ENCODE results near the gene CAPZA1. TPM values are rescaled to one million over a fixed set of nuclear protein-coding genes. Genes with fewer than 3 reads are reported as not detected.

CAPZA1 gene
- 79.0 and 82.2 TPM in 2 replicates for polyA plus RNA-seq
- polyA minus RNA-seq = 200 and 202 TPM in 2 replicates

DNA sequence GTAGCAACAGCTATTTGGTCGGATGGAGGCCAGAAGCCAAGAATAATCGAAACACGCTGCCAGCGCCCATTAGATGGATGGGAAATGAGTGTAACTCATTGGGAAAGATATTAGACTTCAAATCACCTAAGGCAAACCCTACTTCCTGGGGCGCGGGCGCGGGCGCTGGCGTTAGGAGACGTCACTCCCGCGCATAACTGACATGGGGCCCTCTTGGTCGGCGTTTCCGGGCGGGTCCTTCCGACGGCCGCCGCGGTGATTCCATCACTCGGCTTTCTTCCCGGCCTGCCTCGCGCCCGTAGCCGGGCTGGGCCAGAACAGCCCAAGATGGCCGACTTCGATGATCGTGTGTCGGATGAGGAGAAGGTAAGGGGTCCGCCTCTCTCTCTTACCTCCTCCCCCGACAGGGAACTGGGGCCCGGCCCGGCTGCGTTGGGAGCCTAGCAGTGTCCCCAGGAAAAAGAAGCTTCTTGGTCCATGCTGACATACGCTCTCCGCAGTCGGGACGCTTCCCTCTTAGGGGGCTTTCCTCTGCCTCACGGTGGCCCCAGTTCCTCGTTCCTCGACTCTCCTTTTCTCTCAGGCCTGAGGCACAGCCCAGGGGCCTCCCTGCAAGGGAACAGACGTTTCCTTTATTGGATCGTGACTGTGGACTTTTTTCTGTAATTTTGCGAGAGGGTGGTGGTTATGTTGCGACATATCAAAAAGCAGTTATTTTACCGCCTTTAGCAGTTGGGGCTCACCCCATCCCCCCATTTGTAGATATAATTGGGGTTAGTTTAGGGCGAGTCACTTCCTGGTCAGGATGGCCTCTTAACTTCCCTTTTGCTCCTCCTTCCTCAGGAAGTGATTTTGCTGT is at the start of gene CAPZA1:
CAPZA1 (plus strand) TSS at position 315 of the 859 bp plus-strand sequence; CDS start at position 328, 13 bp downstream.
- H3K79me2 ChIP-seq (replicated peaks; ENCODE audit: insufficient read depth, low read length) = peaks cover 64% of the 10 kb centered on the region
- peak within 1 kb of the TSS; percentile 97 for H3K27ac ChIP-seq (ENCODE audit: low read length)

More for the DNA sequence above, at the start of gene CAPZA1:
- H3K4me2 ChIP-seq (ENCODE audit: low read length) = peak within 1 kb of the TSS; percentile 94
- H3K9me2 ChIP-seq (ENCODE audit: insufficient read depth, low read length) = no peaks in the 10 kb centered on the region
- H3K27me3 ChIP-seq (ENCODE audit: insufficient read depth, low read depth, low read length) = no peaks in the 10 kb centered on the region
- H3K9ac ChIP-seq (ENCODE audit: low read length) = peak within 1 kb of the TSS; percentile 92
- no peaks in the 10 kb centered on the region for H4K20me1 ChIP-seq (ENCODE audit: insufficient read depth)
- no peaks in the 10 kb centered on the region for H3K9me3 ChIP-seq (ENCODE audit: low read length)
- no peaks in the 10 kb centered on the region for H3K36me3 ChIP-seq (ENCODE audit: insufficient read depth, low read length)
- TF ChIP-seq, protein P1, sequence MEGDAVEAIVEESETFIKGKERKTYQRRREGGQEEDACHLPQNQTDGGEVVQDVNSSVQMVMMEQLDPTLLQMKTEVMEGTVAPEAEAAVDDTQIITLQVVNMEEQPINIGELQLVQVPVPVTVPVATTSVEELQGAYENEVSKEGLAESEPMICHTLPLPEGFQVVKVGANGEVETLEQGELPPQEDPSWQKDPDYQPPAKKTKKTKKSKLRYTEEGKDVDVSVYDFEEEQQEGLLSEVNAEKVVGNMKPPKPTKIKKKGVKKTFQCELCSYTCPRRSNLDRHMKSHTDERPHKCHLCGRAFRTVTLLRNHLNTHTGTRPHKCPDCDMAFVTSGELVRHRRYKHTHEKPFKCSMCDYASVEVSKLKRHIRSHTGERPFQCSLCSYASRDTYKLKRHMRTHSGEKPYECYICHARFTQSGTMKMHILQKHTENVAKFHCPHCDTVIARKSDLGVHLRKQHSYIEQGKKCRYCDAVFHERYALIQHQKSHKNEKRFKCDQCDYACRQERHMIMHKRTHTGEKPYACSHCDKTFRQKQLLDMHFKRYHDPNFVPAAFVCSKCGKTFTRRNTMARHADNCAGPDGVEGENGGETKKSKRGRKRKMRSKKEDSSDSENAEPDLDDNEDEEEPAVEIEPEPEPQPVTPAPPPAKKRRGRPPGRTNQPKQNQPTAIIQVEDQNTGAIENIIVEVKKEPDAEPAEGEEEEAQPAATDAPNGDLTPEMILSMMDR (IDR thresholded peaks at IDR 0.05; ENCODE audit: poor library complexity, severe bottlenecking) = peak; percentile 28
- no peak for TF ChIP-seq EZH2 (IDR thresholded peaks at IDR 0.05; ENCODE audit: borderline replicate concordance, insufficient read depth, low read length, poor library complexity, severe bottlenecking)
- TF ChIP-seq MXI1 (conservative IDR thresholded peaks at IDR 0.05; ENCODE audit: poor library complexity, severe bottlenecking) = no peak
- no peak for TF ChIP-seq RAD21 (conservative IDR thresholded peaks at IDR 0.05)
- peak; percentile 98 for TF ChIP-seq TAF1 (IDR thresholded peaks at IDR 0.05; ENCODE audit: low read depth)
- TF ChIP-seq REST (IDR thresholded peaks at IDR 0.05; ENCODE audit: borderline replicate concordance) = peak; percentile 87
- peak; percentile 11 for TF ChIP-seq SMC3 (conservative IDR thresholded peaks at IDR 0.05; ENCODE audit: poor library complexity)
- TF ChIP-seq EP300 (conservative IDR thresholded peaks at IDR 0.05; ENCODE audit: poor library complexity, severe bottlenecking) = peak; percentile 40
- TF ChIP-seq POLR2AphosphoS5 (IDR thresholded peaks at IDR 0.05) = peak; percentile 94
- no peaks in the 10 kb centered on the region for H3F3A ChIP-seq (ENCODE audit: insufficient read depth, low read length, poor library complexity, severe bottlenecking)
- peak within 1 kb of the TSS; percentile 89 for H2AFZ ChIP-seq (ENCODE audit: low read depth, low read length)
- peak within 1 kb of the TSS; percentile 80 for H3K4me3 ChIP-seq (ENCODE audit: low read length)

All from neural cell (in vitro differentiated cells).